Left lung (tissue), 10 donors: ENCODE measurements around the gene SMIM32. TPM values are rescaled to one million over a fixed set of nuclear protein-coding genes. Genes with fewer than 3 reads are reported as not detected.

Experiments used
- ATAC-seq: fragments of 200-7000 bp; cut with Tn5 transposase; one replicate; pipeline ENCODE4 v1.9.1; 2020; ENCODE audit warnings: moderate library complexity
- DNase-seq, 4 donors: peaks; one replicate each; pipeline ENCODE4 v3.0.0-alpha.2; 2013 to 2020
- H3K27ac ChIP-seq, 2 donors: fragments of 200-600 bp; sonication (generic) in 1 of 2; one replicate each; pipeline versions ENCODE4 v1.5.0 to v1.8.0; 2020 to 2021
- H3K27me3 ChIP-seq, 2 donors: fragments of 200-600 bp; sonication (generic) in 1 of 2; one replicate each; pipeline versions ENCODE4 v1.5.0 to v1.8.0; 2020 to 2021
- H3K36me3 ChIP-seq, 2 donors: fragments of 200-600 bp; sonication (generic) in 1 of 2; one replicate each; pipeline versions ENCODE4 v1.5.0 to v1.8.0; 2020 to 2021
- H3K4me1 ChIP-seq, 2 donors: fragments of 200-600 bp; one replicate each; pipeline ENCODE4 v1.8.0; 2021
- H3K4me3 ChIP-seq, 2 donors: fragments of 200-600 bp; sonication (generic) in 1 of 2; one replicate each; pipeline versions ENCODE4 v1.5.0 to v1.8.0; 2020 to 2021; ENCODE audit warnings: mild to moderate bottlenecking in 1 of 2
- H3K9me3 ChIP-seq, 2 donors: fragments of 200-600 bp; sonication (generic) in 1 of 2; one replicate each; pipeline versions ENCODE4 v1.5.0 to v1.8.0; 2020 to 2021
- CTCF ChIP-seq, 2 donors: fragments of 200-600 bp; sonication (generic) in 1 of 2; IDR thresholded peaks; one replicate each; pipeline versions ENCODE4 v1.5.0 to v1.8.0; 2021; ENCODE audit warnings: antibody characterized with exemption in 2 of 2
- intact Hi-C, 2 donors: fragments of 100-400 bp; cut with DNase I; formaldehyde crosslinking; loops; one replicate each; pipeline versions ENCODE4 v1.11.2 to v1.14.2; 2022
- polyA plus RNA-seq, 6 donors: library from polyadenylated mRNA; unstranded; fragments of 120-200 nt; gene quantifications; one replicate each; pipeline ENCODE4 v1.2.1, GENCODE V29; 2013; ENCODE audit not compliant: insufficient read length in 6 of 6
- total RNA-seq, 2 donors: library from RNA; stranded (reverse); fragmentation: NEBNext Ultra II Directional; extraction: Animal tissue kit (Norgen Biotek cat#: 25700); gene quantifications; one replicate each; pipeline ENCODE4 v1.2.1, GENCODE V29; 2021
- donor health status: DM: no; HTN: yes; CAD: no.
- donor health status: DM: no; HTN: no; CAD: no.

SMIM32 gene
- total and polyA plus RNA-seq, 8 donors: 0.23 to 0.61 (median 0.49) TPM; not detected in 2

DNA sequence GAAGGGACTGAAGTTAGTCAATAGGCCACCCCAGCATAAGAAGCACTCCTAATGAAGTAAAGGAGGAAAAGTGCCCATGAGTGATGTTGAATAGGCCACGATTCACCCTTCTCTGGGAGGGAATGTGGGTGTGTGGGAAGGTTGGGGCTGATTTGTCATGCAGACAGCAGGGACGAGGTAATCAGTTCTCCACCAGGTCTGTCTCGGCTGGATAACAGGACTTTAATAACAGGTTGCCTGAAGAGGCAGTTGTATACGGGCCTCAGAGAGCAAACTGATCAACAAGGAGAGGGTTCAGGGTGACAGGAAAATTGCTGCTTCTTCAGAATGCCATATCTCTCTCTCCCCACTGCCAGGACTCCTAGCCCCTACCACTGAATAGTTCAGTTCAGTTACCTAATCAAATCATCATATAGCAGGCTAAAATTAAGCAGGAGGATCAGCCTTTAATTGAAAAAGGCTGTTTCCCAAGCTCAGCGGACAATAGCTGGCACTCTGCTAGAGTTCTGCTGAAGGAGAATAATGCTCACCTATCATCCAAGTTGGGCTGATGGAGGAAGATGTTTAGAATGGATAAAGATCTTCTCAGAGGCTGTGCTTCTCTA lies 43.6 kb upstream of the SMIM32 start:
- H3K4me1 ChIP-seq: no peaks in the 10 kb centered on the region
- peaks cover 0 to 5% of the 10 kb centered on the region in 2 donors for H3K27me3 ChIP-seq
- H3K9me3 ChIP-seq: no peaks in the 10 kb centered on the region
- no peak for TF ChIP-seq CTCF (IDR thresholded peaks at IDR 0.05)
- no peak overlapping the region for H3K27ac ChIP-seq
- DNase-seq (no peak), ATAC-seq (no peak)
- no peaks in the 10 kb centered on the region for H3K36me3 ChIP-seq
- no peak overlapping the region for H3K4me3 ChIP-seq
- intact Hi-C loops: no loop called here

DNA sequence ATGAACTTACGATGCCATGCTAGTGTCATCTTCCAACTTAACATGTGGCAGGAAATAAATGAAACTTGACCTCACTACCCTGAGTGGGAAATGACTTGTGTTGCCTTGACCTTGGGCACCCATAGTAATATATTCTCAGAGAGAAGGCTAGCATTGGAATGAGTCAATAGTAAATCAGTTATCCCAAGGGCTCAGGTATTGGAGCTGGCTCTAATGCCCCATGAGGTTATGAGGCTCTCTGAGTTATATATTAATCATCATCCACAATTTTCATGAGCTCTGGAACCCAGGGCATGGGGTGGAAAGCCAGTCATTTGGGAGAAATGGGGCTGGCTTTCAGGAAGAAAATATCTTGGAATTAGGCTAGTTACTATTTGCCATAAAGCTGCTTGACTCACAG lies 42.4 kb upstream of the SMIM32 start:
- DNase-seq (no peak), ATAC-seq (no peak)
- H3K27me3 ChIP-seq: peaks cover 0 to 5% of the 10 kb centered on the region in 2 donors
- H3K36me3 ChIP-seq: no peaks in the 10 kb centered on the region
- H3K9me3 ChIP-seq: no peaks in the 10 kb centered on the region
- no peak overlapping the region for H3K27ac ChIP-seq
- intact Hi-C loops: no loop called here
- TF ChIP-seq CTCF (IDR thresholded peaks at IDR 0.05): no peak
- H3K4me3 ChIP-seq: no peak overlapping the region
- H3K4me1 ChIP-seq: no peaks in the 10 kb centered on the region

DNA sequence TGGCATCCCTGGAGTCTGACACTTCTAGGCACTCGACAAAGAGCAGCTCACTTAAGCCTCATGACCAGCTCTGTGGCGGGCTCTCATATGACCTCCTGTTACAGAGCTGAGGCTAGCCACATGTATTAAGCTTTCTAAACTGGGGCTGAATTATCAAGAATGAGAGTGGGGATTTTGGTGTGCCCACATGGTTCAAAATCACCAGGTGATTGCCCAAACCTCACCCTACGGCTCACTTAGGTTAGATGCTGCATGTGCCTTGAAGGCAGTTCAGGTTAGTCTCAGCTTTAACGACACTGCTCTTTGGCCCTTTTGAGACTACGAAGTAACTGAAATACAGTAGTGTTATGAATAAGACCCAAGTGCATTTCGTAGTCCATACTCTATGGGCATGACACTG lies 39.4 kb upstream of the SMIM32 start:
- DNase-seq: no peak
- ATAC-seq: no peak
- no peak overlapping the region for H3K27ac ChIP-seq

DNA sequence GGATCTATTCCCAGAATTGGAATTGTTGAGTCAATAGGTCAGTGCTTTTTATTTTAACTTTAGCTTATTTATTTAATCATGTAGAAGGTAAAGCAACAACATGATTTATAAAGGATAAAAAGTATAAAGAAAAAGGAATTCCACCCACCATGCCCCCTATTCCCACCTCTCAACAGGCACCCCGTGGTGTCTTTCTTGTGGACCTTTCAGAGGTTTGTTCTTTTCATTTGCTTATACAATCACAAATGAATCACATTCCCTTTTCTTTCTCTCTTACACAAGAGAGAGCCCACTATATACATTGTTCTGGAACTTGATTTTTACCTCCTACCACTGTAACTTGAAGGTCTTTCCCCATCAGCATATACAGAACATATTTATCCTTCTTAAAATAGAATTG lies 37.2 kb upstream of the SMIM32 start:
- intact Hi-C loops: no loop called here
- DNase-seq (no peak), ATAC-seq (no peak)
- Histone ChIP-seq H3K27me3 (peaks cover 0 to 15% of the 10 kb centered on the region in 2 donors), H3K9me3 (no peaks in the 10 kb centered on the region), H3K27ac (no peak overlapping the region), H3K4me1 (no peaks in the 10 kb centered on the region), H3K4me3 (no peak overlapping the region), H3K36me3 (no peaks in the 10 kb centered on the region)
- TF ChIP-seq CTCF (IDR thresholded peaks at IDR 0.05): no peak

More for the DNA sequence above, 39.4 kb upstream of the SMIM32 start:
- peaks cover 0 to 15% of the 10 kb centered on the region in 2 donors for H3K27me3 ChIP-seq
- no peaks in the 10 kb centered on the region for H3K9me3 ChIP-seq
- H3K4me1 ChIP-seq: no peaks in the 10 kb centered on the region
- intact Hi-C loops: no loop called here
- H3K4me3 ChIP-seq: no peak overlapping the region
- no peak for TF ChIP-seq CTCF (IDR thresholded peaks at IDR 0.05)
- H3K36me3 ChIP-seq: no peaks in the 10 kb centered on the region

DNA sequence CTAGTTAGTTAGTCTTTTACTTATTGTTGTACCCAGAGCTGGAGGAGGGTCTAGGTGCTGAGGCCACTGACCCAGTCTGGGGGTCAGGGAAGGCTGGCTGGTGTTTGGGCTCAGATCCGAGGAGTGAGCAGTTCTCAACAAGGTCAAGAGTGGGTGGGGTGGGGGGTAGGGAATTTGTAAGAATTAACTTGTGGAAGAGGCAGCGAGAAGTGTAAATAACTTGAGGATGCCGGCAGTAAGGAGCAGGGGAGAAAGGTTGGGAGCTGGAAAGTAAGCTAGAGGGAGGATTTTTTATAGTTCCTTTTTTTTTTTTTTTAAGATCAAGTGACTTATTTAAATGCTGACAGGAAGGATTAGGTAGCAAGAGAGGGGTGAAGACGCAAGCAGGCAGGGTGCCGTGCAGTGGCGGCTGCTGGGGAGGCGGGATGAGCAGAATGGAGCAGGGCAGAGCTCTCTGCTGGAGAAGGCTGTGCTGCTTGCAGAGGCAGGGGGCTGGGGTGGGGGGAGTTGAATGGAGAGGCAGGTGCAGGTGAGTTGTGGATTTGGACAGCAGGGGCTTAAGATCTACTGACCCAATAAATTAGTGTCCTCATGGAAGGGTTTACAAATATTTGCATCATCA lies 35.3 kb upstream of the SMIM32 start:
- Histone ChIP-seq H3K9me3 (no peaks in the 10 kb centered on the region), H3K36me3 (no peaks in the 10 kb centered on the region), H3K4me1 (no peaks in the 10 kb centered on the region), H3K27me3 (peaks cover 0 to 20% of the 10 kb centered on the region in 2 donors), H3K4me3 (no peak overlapping the region), H3K27ac (no peak overlapping the region)
- intact Hi-C loops: no loop called here
- no peak for TF ChIP-seq CTCF (IDR thresholded peaks at IDR 0.05)
- ATAC-seq (no peak), DNase-seq (peak in 1 of 4 donors; percentile 77)
